ENCODE data around the gene PPP2R3B. TPM values are rescaled to one million over a fixed set of nuclear protein-coding genes. Genes with fewer than 3 reads are reported as not detected.
"Not testable (repeated sequence)": the region's sequence is repeated elsewhere in the genome, so short reads cannot be mapped to it uniquely, and the experiment has no call there.

The PPP2R3B gene
- total and polyA plus RNA-seq, 2 donors (not counting 1 experiment from before 2014, with no cell fraction given): 43.3 to 47.6 TPM

DNA sequence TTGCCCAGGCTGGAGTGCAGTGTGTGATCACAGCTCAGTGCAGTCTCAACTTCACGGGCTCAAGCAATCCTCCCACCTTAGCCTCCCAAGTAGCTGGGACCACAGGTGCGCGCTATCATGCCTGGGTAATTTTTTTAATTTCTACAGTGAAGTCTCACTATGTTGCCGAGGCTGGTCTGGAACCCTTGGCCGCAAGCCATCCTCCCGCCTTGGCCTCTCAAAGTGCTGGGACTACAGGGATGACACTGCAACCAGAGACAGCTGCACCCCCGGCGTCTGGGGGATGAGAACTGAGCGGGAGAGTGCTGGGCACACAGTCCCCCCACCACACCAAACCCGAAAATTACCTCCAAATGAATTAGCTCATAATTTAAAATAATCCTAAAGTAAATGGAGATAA is 35.0 kb downstream of the PPP2R3B start:
- no peak overlapping the region for H3K27ac Mint-ChIP-seq
- H3K4me1 Mint-ChIP-seq: peaks cover 4% of the 10 kb centered on the region
- TF ChIP-seq EZH2 (IDR thresholded peaks at IDR 0.05; ENCODE audit: borderline replicate concordance, insufficient read depth, low read depth, low read length, poor library complexity, severe bottlenecking): no peak
- TF ChIP-seq, protein P1, sequence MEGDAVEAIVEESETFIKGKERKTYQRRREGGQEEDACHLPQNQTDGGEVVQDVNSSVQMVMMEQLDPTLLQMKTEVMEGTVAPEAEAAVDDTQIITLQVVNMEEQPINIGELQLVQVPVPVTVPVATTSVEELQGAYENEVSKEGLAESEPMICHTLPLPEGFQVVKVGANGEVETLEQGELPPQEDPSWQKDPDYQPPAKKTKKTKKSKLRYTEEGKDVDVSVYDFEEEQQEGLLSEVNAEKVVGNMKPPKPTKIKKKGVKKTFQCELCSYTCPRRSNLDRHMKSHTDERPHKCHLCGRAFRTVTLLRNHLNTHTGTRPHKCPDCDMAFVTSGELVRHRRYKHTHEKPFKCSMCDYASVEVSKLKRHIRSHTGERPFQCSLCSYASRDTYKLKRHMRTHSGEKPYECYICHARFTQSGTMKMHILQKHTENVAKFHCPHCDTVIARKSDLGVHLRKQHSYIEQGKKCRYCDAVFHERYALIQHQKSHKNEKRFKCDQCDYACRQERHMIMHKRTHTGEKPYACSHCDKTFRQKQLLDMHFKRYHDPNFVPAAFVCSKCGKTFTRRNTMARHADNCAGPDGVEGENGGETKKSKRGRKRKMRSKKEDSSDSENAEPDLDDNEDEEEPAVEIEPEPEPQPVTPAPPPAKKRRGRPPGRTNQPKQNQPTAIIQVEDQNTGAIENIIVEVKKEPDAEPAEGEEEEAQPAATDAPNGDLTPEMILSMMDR (IDR thresholded peaks at IDR 0.05): no peak
- no peak overlapping the region for H3K9ac ChIP-seq (ENCODE audit: low read length)
- no peaks in the 10 kb centered on the region for H3K27me3 Mint-ChIP-seq
- H3K36me3 ChIP-seq (replicated peaks in 1 of 2; ENCODE audit: control extremely low read depth in 1 of 2, control insufficient read depth in 1 of 2, extremely low read depth in 1 of 2, insufficient read depth in 2 of 2, low read length in 1 of 2): peaks cover 0 to 6% of the 10 kb centered on the region in 2 experiments
- H4K20me1 ChIP-seq (ENCODE audit: control insufficient read depth, insufficient read depth, low read length, poor library complexity, severe bottlenecking): no peaks in the 10 kb centered on the region
- H3K9me3 ChIP-seq (ENCODE audit: control extremely low read depth in 1 of 3, control insufficient read depth in 2 of 3, insufficient read depth in 1 of 3, low read length in 2 of 3): peaks cover 0 to 10% (median 0%) of the 10 kb centered on the region in 3 donors
- no peak overlapping the region for H3K27ac ChIP-seq (ENCODE audit: low read length in 2 of 2)
- intact Hi-C loops (cut with micrococcal nuclease): no loop called here
- no peaks in the 10 kb centered on the region for H3K9me3 Mint-ChIP-seq (ENCODE audit: insufficient read depth)
- DNase-seq (no peak), ATAC-seq (ENCODE audit: low read depth) (no peak)
- WGBS (ENCODE audit: insufficient coverage): 98% methylated on average over 6 of the region's 10 CpGs
- ChIA-PET POLR2A (no interaction called here), CTCF (no interaction called here)
- H3K4me2 ChIP-seq (replicated peaks; ENCODE audit: low read depth, low read length, poor library complexity, severe bottlenecking): no peak overlapping the region
- peaks cover 0 to 4% of the 10 kb centered on the region in 2 donors for H3K4me1 ChIP-seq (ENCODE audit: control insufficient read depth in 2 of 2, insufficient read depth in 2 of 2, low read length in 2 of 2)
- no peak overlapping the region for H3K4me3 ChIP-seq (ENCODE audit: control extremely low read depth in 1 of 5, extremely low read depth in 1 of 5, insufficient read depth in 1 of 5, low read depth in 2 of 5, low read length in 4 of 5)
- no peak overlapping the region for H2AFZ ChIP-seq (ENCODE audit: insufficient read depth, low read depth, low read length, poor library complexity, severe bottlenecking)
- H3K4me3 Mint-ChIP-seq: no peak overlapping the region
- H3K27me3 ChIP-seq (replicated peaks in 1 of 4; ENCODE audit: control extremely low read depth in 1 of 4, control insufficient read depth in 3 of 4, insufficient read depth in 4 of 4, low read length in 3 of 4): no peaks in the 10 kb centered on the region
- peaks cover 13% of the 10 kb centered on the region for H3K79me2 ChIP-seq (ENCODE audit: control insufficient read depth, insufficient read depth, low read length)

DNA sequence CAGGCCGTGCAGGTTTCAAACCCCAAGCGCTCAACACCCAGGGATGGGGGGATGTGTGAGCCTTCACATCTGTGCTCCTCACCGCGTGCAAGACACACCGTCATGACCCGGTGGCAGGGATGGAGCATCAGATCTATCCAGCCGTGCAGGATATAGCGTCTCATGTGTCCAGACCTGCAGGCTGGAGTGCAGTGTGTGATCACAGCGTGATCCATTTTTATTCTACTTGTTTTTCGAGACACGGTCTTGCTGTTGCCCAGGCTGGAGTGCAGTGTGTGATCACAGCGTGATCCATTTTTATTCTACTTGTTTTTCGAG is 35.4 kb downstream of the PPP2R3B start:
- H3K9ac ChIP-seq (ENCODE audit: low read length); H3K27me3 ChIP-seq (replicated peaks in 1 of 4; ENCODE audit: control extremely low read depth in 1 of 4, control insufficient read depth in 3 of 4, insufficient read depth in 4 of 4, low read length in 3 of 4); H4K20me1 ChIP-seq (ENCODE audit: control insufficient read depth, insufficient read depth, low read length, poor library complexity, severe bottlenecking); H3K27ac ChIP-seq (ENCODE audit: low read length in 2 of 2); H3K4me1 Mint-ChIP-seq; H3K4me2 ChIP-seq (replicated peaks; ENCODE audit: low read depth, low read length, poor library complexity, severe bottlenecking); H2AFZ ChIP-seq (ENCODE audit: insufficient read depth, low read depth, low read length, poor library complexity, severe bottlenecking); ATAC-seq (ENCODE audit: low read depth); H3K4me1 ChIP-seq (ENCODE audit: control insufficient read depth in 2 of 2, insufficient read depth in 2 of 2, low read length in 2 of 2); H3K9me3 ChIP-seq (ENCODE audit: control extremely low read depth in 1 of 3, control insufficient read depth in 2 of 3, insufficient read depth in 1 of 3, low read length in 2 of 3); H3K27me3 Mint-ChIP-seq; H3K4me3 Mint-ChIP-seq; H3K4me3 ChIP-seq (ENCODE audit: control extremely low read depth in 1 of 5, extremely low read depth in 1 of 5, insufficient read depth in 1 of 5, low read depth in 2 of 5, low read length in 4 of 5); POLR2A ChIA-PET; intact Hi-C loops (cut with micrococcal nuclease); CTCF ChIA-PET; DNase-seq; H3K9me3 Mint-ChIP-seq (ENCODE audit: insufficient read depth); H3K27ac Mint-ChIP-seq; H3K36me3 ChIP-seq (replicated peaks in 1 of 2; ENCODE audit: control extremely low read depth in 1 of 2, control insufficient read depth in 1 of 2, extremely low read depth in 1 of 2, insufficient read depth in 2 of 2, low read length in 1 of 2): not testable (repeated sequence)
- peaks cover 13% of the 10 kb centered on the region for H3K79me2 ChIP-seq (ENCODE audit: control insufficient read depth, insufficient read depth, low read length)
- WGBS (ENCODE audit: insufficient coverage): 95% methylated on average over 6 of the region's 13 CpGs
